ENCODE data around the gene LPP. TPM values are rescaled to one million over a fixed set of nuclear protein-coding genes. Genes with fewer than 3 reads are reported as not detected.
A peak's percentile ranks its signal among the peaks of the same experiment; 100 is the strongest.

LPP gene
- total RNA-seq, 3 donors from 2014 or later, result 262 to 816 (median 325) TPM

DNA sequence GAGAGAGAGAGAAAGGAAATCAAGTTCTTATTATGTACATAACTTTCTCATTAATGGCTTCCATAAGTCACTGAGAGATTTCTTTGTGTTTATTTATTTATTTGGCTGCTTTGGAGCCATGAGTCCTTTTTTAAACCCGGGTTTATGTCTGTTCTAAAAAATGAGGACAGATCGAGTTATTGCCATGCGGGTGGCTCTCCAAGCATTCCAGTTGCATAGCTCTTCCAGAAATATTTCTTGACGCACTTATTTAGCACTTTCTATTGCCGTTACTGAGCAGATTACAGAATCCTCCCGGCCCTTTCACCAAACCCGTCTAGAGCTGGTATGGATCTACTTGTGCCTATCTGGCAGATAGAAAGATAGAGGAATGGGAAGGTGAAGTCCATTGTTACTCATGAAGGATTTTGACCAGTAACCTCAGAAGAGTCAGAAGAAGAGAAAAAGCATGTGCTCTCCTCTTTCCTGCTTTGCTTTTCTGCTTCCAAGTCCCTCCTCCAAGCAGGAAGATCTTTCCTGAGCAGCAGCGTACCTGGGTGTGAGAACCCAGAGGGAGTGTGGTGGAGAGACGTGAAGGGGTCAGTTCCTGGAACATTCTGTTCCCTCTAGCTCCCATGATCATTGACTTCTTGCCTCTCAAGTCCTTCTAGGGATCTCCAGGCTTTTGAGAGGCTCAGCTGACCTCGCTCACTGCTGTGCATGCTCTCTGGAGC lies 112.8 kb downstream of the LPP start:
- no peaks in the 10 kb centered on the region for H3K9me3 ChIP-seq
- H3K36me3 ChIP-seq (ENCODE audit: low read depth), result no peaks in the 10 kb centered on the region
- DNase-seq (no peak), ATAC-seq (peak; percentile 59)
- H3K4me1 ChIP-seq (ENCODE audit: low read depth), result peaks cover 48% of the 10 kb centered on the region
- intact Hi-C loops (cut with DNase I, micrococcal nuclease), result loop anchor here in 1 of 2 donors (10.0 kb wide), 1 partner anchor 522 kb away; the partner anchor contains the start of gene BCL6
- no peak overlapping the region for H3K4me3 ChIP-seq
- TF ChIP-seq, protein P1, sequence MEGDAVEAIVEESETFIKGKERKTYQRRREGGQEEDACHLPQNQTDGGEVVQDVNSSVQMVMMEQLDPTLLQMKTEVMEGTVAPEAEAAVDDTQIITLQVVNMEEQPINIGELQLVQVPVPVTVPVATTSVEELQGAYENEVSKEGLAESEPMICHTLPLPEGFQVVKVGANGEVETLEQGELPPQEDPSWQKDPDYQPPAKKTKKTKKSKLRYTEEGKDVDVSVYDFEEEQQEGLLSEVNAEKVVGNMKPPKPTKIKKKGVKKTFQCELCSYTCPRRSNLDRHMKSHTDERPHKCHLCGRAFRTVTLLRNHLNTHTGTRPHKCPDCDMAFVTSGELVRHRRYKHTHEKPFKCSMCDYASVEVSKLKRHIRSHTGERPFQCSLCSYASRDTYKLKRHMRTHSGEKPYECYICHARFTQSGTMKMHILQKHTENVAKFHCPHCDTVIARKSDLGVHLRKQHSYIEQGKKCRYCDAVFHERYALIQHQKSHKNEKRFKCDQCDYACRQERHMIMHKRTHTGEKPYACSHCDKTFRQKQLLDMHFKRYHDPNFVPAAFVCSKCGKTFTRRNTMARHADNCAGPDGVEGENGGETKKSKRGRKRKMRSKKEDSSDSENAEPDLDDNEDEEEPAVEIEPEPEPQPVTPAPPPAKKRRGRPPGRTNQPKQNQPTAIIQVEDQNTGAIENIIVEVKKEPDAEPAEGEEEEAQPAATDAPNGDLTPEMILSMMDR (IDR thresholded peaks at IDR 0.05), result no peak

- peaks cover 57% of the 10 kb centered on the region for H3K4me1 ChIP-seq (ENCODE audit: low read depth)
- DNase-seq, result no peak
Observed at GRCh38 chr3:188267790-188268335, 113.9 kb downstream of the LPP start.

GRCh38 chr3:188268336-188268735 lies 114.4 kb downstream of the LPP start:
- Histone ChIP-seq H3K36me3 (ENCODE audit: low read depth) (no peaks in the 10 kb centered on the region), H3K9me3 (no peaks in the 10 kb centered on the region), H3K4me3 (no peak overlapping the region), H3K4me1 (ENCODE audit: low read depth) (peaks cover 55% of the 10 kb centered on the region)
- DNase-seq (no peak), ATAC-seq (no peak)
- TF ChIP-seq, protein P1 (IDR thresholded peaks at IDR 0.05), result no peak
- intact Hi-C loops (cut with DNase I, micrococcal nuclease), result loop anchor here in 1 of 2 donors (10.0 kb wide), 1 partner anchor 524 kb away; the partner anchor contains the start of gene BCL6

More at GRCh38 chr3:188267790-188268335, 113.9 kb downstream of the LPP start:
- no peaks in the 10 kb centered on the region for H3K9me3 ChIP-seq
- no peaks in the 10 kb centered on the region for H3K36me3 ChIP-seq (ENCODE audit: low read depth)
- ATAC-seq, result no peak
- no peak overlapping the region for H3K4me3 ChIP-seq
- intact Hi-C loops (cut with DNase I, micrococcal nuclease), result loop anchor here in 1 of 2 donors (10.0 kb wide), 1 partner anchor 523 kb away; the partner anchor contains the start of gene BCL6
- TF ChIP-seq, protein P1 (IDR thresholded peaks at IDR 0.05), result no peak

DNA sequence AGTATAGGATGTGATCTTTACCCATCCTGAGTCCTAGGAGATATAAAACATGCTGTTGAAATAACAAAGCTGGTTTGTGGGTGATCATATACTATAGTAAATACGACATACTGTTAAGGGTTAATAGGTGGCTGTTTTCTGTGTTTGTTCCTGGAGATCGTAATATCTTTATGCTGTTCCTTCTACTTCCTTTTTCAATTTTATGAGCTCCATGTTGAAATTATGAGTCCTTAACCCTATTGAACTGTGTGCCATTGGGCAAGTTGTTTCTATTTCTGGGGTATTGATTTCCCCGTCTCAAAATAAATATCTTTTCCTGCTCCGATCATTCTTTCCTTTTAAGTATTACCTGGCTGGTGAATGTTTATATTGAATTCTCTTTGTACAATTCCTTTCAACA lies 115.1 kb downstream of the LPP start:
- no peak for DNase-seq
- ATAC-seq, result peak; percentile 81
- intact Hi-C loops (cut with DNase I, micrococcal nuclease), result loop anchor here in 1 of 2 donors (10.0 kb wide), 1 partner anchor 524 kb away; the partner anchor contains the start of gene BCL6
- H3K4me3 ChIP-seq, result no peak overlapping the region
- H3K4me1 ChIP-seq (ENCODE audit: low read depth), result peaks cover 49% of the 10 kb centered on the region
- H3K9me3 ChIP-seq, result no peaks in the 10 kb centered on the region
- TF ChIP-seq, protein P1 (IDR thresholded peaks at IDR 0.05), result no peak
- H3K36me3 ChIP-seq (ENCODE audit: low read depth), result no peaks in the 10 kb centered on the region

DNA sequence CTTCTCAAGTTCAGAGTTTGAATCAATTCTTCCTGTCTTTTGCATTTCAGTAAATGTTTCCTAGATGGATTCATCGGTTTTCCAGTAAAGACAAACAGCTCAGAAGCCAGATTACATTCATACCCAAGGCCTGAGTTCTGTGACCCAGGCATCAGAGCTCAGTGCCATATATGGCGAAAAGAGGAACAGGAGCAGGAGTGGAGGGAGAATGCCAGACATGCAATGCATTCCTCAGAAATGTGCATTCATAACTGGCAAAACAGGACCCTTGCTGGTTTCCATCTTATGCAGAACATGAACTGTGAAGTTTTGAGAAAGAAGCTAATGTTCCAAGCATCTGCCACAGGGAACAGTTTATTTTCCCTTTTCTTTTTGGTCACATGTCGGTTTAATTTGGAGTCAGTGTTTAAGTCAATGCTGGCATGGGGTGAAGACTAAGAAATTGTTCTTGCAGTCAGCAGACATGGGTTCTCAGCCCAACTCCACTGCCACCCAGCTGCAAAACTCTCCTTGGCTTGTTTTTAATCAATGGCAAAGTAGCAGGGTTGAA lies 116.5 kb downstream of the LPP start:
- Histone ChIP-seq H3K36me3 (ENCODE audit: low read depth) (no peaks in the 10 kb centered on the region), H3K9me3 (no peaks in the 10 kb centered on the region), H3K4me3 (no peak overlapping the region), H3K4me1 (ENCODE audit: low read depth) (peaks cover 49% of the 10 kb centered on the region)
- no peak for ATAC-seq
- no peak for DNase-seq
- intact Hi-C loops (cut with DNase I, micrococcal nuclease), result no loop called here
- TF ChIP-seq, protein P1 (IDR thresholded peaks at IDR 0.05), result no peak
